Measurements from ENCODE around the gene DMD. TPM values are rescaled to one million over a fixed set of nuclear protein-coding genes. Genes with fewer than 3 reads are reported as not detected.

DMD gene
- total RNA-seq, 3 donors from 2014 or later (not counting 1 experiment from before 2014, with no cell fraction given) = not detected

DNA sequence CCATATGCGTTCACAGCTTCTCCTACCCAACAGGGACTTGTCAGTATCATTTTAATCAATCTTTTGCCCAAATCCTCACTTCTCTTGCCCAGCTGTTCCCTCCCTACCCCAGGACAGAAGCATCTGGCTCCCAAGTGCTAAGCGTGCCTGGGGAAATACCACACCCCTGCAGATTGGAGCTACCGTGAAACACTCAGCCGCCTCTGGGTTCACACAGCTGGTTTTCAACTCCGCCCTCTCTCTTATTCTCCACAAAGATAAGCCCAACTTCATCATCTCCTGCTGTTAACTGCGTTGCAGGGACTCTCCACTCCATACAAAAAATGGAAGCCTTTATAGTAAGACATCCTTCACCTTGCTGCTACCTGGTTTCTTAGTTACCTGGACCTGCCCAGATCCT, 1992.2 kb downstream of the DMD start:
- intact Hi-C loops (cut with micrococcal nuclease) = no loop called here
- Mint-ChIP-seq H3K4me3 (no peak overlapping the region), H3K27me3 (ENCODE audit: low read depth in 2 of 2) (no peaks in the 10 kb centered on the region), H3K36me3 (no peaks in the 10 kb centered on the region), H3K4me1 (no peaks in the 10 kb centered on the region), H3K9me3 (no peaks in the 10 kb centered on the region), H3K27ac (no peak overlapping the region)
- no peak overlapping the region for H3K27ac ChIP-seq (ENCODE audit: low read length)
- H3K4me3 ChIP-seq (ENCODE audit: low read length) = no peak overlapping the region
- 74% methylated on average over 6 of the region's 6 CpGs for WGBS (ENCODE audit: insufficient coverage)
- H3K4me1 ChIP-seq (ENCODE audit: control insufficient read depth, insufficient read depth, low read length) = no peaks in the 10 kb centered on the region
- no peaks in the 10 kb centered on the region for H3K36me3 ChIP-seq (ENCODE audit: control insufficient read depth, insufficient read depth, low read length)
- no peaks in the 10 kb centered on the region for H3K27me3 ChIP-seq (ENCODE audit: control insufficient read depth, insufficient read depth, low read length)
- no peak for DNase-seq
- no peaks in the 10 kb centered on the region for H3K9me3 ChIP-seq (ENCODE audit: control insufficient read depth, insufficient read depth, low read length)
- TF ChIP-seq, protein P1, sequence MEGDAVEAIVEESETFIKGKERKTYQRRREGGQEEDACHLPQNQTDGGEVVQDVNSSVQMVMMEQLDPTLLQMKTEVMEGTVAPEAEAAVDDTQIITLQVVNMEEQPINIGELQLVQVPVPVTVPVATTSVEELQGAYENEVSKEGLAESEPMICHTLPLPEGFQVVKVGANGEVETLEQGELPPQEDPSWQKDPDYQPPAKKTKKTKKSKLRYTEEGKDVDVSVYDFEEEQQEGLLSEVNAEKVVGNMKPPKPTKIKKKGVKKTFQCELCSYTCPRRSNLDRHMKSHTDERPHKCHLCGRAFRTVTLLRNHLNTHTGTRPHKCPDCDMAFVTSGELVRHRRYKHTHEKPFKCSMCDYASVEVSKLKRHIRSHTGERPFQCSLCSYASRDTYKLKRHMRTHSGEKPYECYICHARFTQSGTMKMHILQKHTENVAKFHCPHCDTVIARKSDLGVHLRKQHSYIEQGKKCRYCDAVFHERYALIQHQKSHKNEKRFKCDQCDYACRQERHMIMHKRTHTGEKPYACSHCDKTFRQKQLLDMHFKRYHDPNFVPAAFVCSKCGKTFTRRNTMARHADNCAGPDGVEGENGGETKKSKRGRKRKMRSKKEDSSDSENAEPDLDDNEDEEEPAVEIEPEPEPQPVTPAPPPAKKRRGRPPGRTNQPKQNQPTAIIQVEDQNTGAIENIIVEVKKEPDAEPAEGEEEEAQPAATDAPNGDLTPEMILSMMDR (IDR thresholded peaks at IDR 0.05) = no peak
- no peak for ATAC-seq

DNA sequence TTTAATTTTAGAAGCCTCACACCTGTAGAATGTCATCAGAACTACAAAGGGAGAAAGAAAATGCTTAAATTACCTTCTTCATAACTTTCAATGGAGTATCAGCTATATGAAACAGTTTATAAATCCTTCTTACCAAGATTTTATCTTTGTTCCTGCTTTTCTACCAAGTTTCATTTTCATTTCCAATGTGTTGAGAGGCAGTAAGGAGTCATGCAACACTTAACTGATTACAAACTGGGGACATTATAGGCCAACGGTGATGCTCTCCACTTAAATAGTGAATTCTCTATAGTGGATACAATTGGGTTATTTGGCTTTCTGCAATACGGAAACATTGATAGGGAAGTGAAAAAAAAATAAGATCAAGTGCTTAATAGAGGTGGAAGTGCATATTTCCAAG, 1994.3 kb downstream of the DMD start:
- H3K36me3 Mint-ChIP-seq = no peaks in the 10 kb centered on the region
- H3K27me3 Mint-ChIP-seq (ENCODE audit: low read depth in 2 of 2) = no peaks in the 10 kb centered on the region
- TF ChIP-seq, protein P1 (IDR thresholded peaks at IDR 0.05) = no peak
- Histone ChIP-seq H3K9me3 (ENCODE audit: control insufficient read depth, insufficient read depth, low read length) (no peaks in the 10 kb centered on the region), H3K4me1 (ENCODE audit: control insufficient read depth, insufficient read depth, low read length) (no peaks in the 10 kb centered on the region), H3K27me3 (ENCODE audit: control insufficient read depth, insufficient read depth, low read length) (no peaks in the 10 kb centered on the region), H3K4me3 (ENCODE audit: low read length) (no peak overlapping the region), H3K36me3 (ENCODE audit: control insufficient read depth, insufficient read depth, low read length) (no peaks in the 10 kb centered on the region), H3K27ac (ENCODE audit: low read length) (no peak overlapping the region)
- H3K4me1 Mint-ChIP-seq = no peaks in the 10 kb centered on the region
- 10% methylated on average over 2 of the region's 2 CpGs for WGBS (ENCODE audit: insufficient coverage)
- no peak overlapping the region for H3K4me3 Mint-ChIP-seq
- intact Hi-C loops (cut with micrococcal nuclease) = no loop called here
- ATAC-seq = no peak
- no peaks in the 10 kb centered on the region for H3K9me3 Mint-ChIP-seq
- no peak overlapping the region for H3K27ac Mint-ChIP-seq
- DNase-seq = no peak

DNA sequence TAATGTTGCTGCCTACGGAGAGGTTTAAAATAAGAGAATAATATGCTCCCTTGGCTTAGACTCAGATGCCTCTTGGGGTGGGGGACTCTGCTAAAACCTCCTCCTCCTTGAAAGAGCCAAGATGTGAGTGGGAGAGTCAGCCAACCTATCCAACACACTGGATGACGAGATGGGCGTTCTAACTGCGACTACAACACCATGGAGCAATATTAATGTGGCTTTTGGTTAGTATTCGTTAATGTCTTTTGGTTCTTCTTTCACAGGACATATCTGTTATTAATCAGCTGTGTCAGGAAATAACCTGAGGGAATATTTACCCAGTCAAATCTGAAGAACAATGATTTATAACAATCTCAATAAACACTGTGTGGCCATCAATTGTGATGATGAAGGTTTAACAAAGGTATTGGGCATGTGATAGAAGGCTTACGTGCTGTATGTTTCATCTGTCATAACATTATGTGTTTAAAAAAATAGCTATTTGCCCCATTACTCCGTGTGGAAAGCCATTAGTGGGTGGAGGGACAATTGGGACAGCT, 1996.0 kb downstream of the DMD start:
- Mint-ChIP-seq H3K4me3 (no peak overlapping the region), H3K4me1 (no peaks in the 10 kb centered on the region), H3K27ac (no peak overlapping the region), H3K9me3 (no peaks in the 10 kb centered on the region), H3K36me3 (no peaks in the 10 kb centered on the region), H3K27me3 (ENCODE audit: low read depth in 2 of 2) (no peaks in the 10 kb centered on the region)
- H3K36me3 ChIP-seq (ENCODE audit: control insufficient read depth, insufficient read depth, low read length) = no peaks in the 10 kb centered on the region
- no peaks in the 10 kb centered on the region for H3K27me3 ChIP-seq (ENCODE audit: control insufficient read depth, insufficient read depth, low read length)
- WGBS (ENCODE audit: insufficient coverage) = 63% methylated on average over 1 of the region's 7 CpGs
- no peak overlapping the region for H3K27ac ChIP-seq (ENCODE audit: low read length)
- intact Hi-C loops (cut with micrococcal nuclease) = no loop called here
- TF ChIP-seq, protein P1 (IDR thresholded peaks at IDR 0.05) = no peak
- H3K9me3 ChIP-seq (ENCODE audit: control insufficient read depth, insufficient read depth, low read length) = no peaks in the 10 kb centered on the region
- DNase-seq (no peak), ATAC-seq (no peak)
- no peaks in the 10 kb centered on the region for H3K4me1 ChIP-seq (ENCODE audit: control insufficient read depth, insufficient read depth, low read length)
- H3K4me3 ChIP-seq (ENCODE audit: low read length) = no peak overlapping the region

DNA sequence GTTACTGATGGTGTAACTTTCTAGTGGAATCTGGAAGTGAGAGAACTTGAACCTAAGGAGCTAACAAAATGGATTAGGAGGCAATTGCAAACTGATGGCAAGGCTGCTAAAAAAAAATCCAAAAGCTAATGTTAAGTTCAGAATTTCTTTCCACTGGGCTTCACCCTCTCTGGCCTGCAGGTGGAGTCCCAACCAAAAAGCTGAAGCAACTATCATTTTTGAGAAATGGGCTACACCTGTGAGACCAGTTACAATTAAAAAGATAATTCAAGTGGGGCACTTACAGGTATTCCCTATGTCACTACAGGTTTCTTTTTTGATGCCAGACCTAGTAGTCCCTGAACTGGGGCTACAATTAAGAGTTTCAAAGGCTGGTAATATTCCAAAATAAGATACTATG, 1997.4 kb downstream of the DMD start:
- no peaks in the 10 kb centered on the region for H3K4me1 Mint-ChIP-seq
- H3K27me3 ChIP-seq (ENCODE audit: control insufficient read depth, insufficient read depth, low read length) = no peaks in the 10 kb centered on the region
- H3K36me3 ChIP-seq (ENCODE audit: control insufficient read depth, insufficient read depth, low read length) = no peaks in the 10 kb centered on the region
- H3K9me3 Mint-ChIP-seq = no peaks in the 10 kb centered on the region
- no peaks in the 10 kb centered on the region for H3K4me1 ChIP-seq (ENCODE audit: control insufficient read depth, insufficient read depth, low read length)
- no peak overlapping the region for H3K4me3 Mint-ChIP-seq
- no peaks in the 10 kb centered on the region for H3K9me3 ChIP-seq (ENCODE audit: control insufficient read depth, insufficient read depth, low read length)
- TF ChIP-seq, protein P1 (IDR thresholded peaks at IDR 0.05) = no peak
- no peaks in the 10 kb centered on the region for H3K36me3 Mint-ChIP-seq
- DNase-seq (no peak), ATAC-seq (no peak)
- H3K27me3 Mint-ChIP-seq (ENCODE audit: low read depth in 2 of 2) = no peaks in the 10 kb centered on the region
- H3K27ac ChIP-seq (ENCODE audit: low read length) = no peak overlapping the region
- H3K4me3 ChIP-seq (ENCODE audit: low read length) = no peak overlapping the region
- no peak overlapping the region for H3K27ac Mint-ChIP-seq
- intact Hi-C loops (cut with micrococcal nuclease) = no loop called here

All from natural killer cell (primary cell).